GM12892 (cell line): ENCODE measurements around the gene SLC39A1.

Source experiments
- POLR2A ChIP-seq: IDR thresholded peaks from 2 replicates; pipeline ENCODE4 v1.6.1; 2011; ENCODE audit warnings: low read depth, low read length, control low read depth
- POLR2AphosphoS5 ChIP-seq: IDR thresholded peaks from 2 replicates; pipeline ENCODE4 v1.6.1; 2011; ENCODE audit warnings: low read depth, low read length, control low read depth

DNA sequence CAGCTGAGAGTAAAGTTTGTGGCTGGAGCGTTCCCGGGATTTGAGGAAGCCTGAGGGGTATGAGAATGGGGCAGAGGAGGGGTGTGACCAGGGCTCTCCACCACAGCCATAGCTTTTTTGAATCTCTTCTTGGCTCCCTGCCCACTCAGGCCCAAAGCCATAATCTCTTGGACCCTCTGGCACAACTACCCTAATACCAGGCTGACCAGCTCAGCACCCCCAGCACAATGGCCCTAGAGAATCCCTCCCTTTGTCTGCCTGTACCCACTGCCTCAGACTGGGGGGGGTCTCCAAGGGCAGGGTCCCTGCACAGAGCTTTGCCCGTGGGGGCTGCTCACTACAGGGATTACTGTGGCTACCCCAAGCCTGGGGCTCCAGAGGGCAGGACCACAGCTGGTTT, 24.3 kb downstream of the SLC39A1 start:
- no peak for TF ChIP-seq POLR2A
- no peak for TF ChIP-seq POLR2AphosphoS5
